ENCODE results near the gene RTL9. TPM values are rescaled to one million over a fixed set of nuclear protein-coding genes. Genes with fewer than 3 reads are reported as not detected.
A peak's percentile ranks its signal among the peaks of the same experiment; 100 is the strongest.

RTL9 gene
- total and polyA plus RNA-seq, 9 of the 15 experiments (the other 6 are each of a cell fraction or from before 2014, with no cell fraction given): 0.04 to 0.35 (median 0.13) TPM; not detected in 1

GRCh38 chrX:110311437-110312230, 47.0 kb upstream of the RTL9 start:
- POLR2A ChIA-PET: no interaction called here
- Histone ChIP-seq H3K9me1 (ENCODE audit: control insufficient read depth, insufficient read depth, low read length) (no peaks in the 10 kb centered on the region), H3K79me2 (ENCODE audit: control insufficient read depth, insufficient read depth, low read length) (peaks cover 98% of the 10 kb centered on the region), H3K4me1 (replicated peaks in 1 of 2; ENCODE audit: control insufficient read depth in 2 of 2, insufficient read depth in 2 of 2, low read length in 2 of 2) (peaks cover 8 to 31% of the 10 kb centered on the region in 2 experiments; a peak in 3 of 5 replicates), H4K20me1 (replicated peaks; ENCODE audit: control insufficient read depth, insufficient read depth, low read length) (peaks cover 17% of the 10 kb centered on the region), H2AFZ (ENCODE audit: low read depth, low read length) (no peak overlapping the region), H3K9ac (ENCODE audit: insufficient read depth in 1 of 2, low read depth in 2 of 2, low read length in 2 of 2) (no peak overlapping the region), H3K27ac (ENCODE audit: extremely low read depth, low read depth, low read length) (no peak overlapping the region), H3K36me3 (ENCODE audit: control insufficient read depth, insufficient read depth, low read length) (peaks cover 2% of the 10 kb centered on the region; the same call in 2 of the 3 replicates), H3K27me3 (ENCODE audit: control insufficient read depth in 2 of 2, insufficient read depth in 2 of 2, low read length in 2 of 2) (no peaks in the 10 kb centered on the region), H3K4me3 (no peak overlapping the region), H3K9me3 (replicated peaks; ENCODE audit: control insufficient read depth, insufficient read depth, low read depth, low read length) (no peaks in the 10 kb centered on the region), H3K4me2 (ENCODE audit: insufficient read depth, low read length) (no peak overlapping the region)
- in situ Hi-C loops (cut with MboI) (no loop called here), intact Hi-C loops (cut with micrococcal nuclease) (no loop called here)
- ATAC-seq (no peak), FAIRE-seq (no peak), DNase-seq (ENCODE audit: extremely low read depth in 1 of 4, low spot score in 3 of 4) (no peak)
- TF ChIP-seq NBN (IDR thresholded peaks at IDR 0.05; ENCODE audit: low read depth) (no peak), KLF16 (IDR thresholded peaks at IDR 0.05) (no peak), HNRNPLL (IDR thresholded peaks at IDR 0.05; ENCODE audit: low read depth, low read length, poor library complexity, severe bottlenecking) (no peak)
- BruUV-seq (replicated peaks): no TSS peak
- 93% methylated on average over 1 of the region's 1 CpG for WGBS (ENCODE audit: insufficient coverage, low coverage, missing lambda C conversion rate)
- CTCF ChIA-PET (ENCODE audit: low intra/inter-chr PET ratio): no interaction called here

- H3K4me1 ChIP-seq (replicated peaks in 1 of 2; ENCODE audit: control insufficient read depth in 2 of 2, insufficient read depth in 2 of 2, low read length in 2 of 2): peaks cover 9 to 33% of the 10 kb centered on the region in 2 experiments; a peak in 3 of 5 replicates
- peaks cover 2% of the 10 kb centered on the region; the same call in 1 of the 3 replicates for H3K36me3 ChIP-seq (ENCODE audit: control insufficient read depth, insufficient read depth, low read length)
- peak overlapping the region in 1 of 2 experiments; percentile 86; a peak in 2 of 4 replicates for H3K9ac ChIP-seq (ENCODE audit: insufficient read depth in 1 of 2, low read depth in 2 of 2, low read length in 2 of 2)
- intact Hi-C loops (cut with micrococcal nuclease): loop anchor here (5.0 kb wide), 2 partner anchors 88 to 138 kb away; no protein-coding TSS in a partner anchor
- ChIA-PET CTCF (ENCODE audit: low intra/inter-chr PET ratio) (no interaction called here), POLR2A (interaction anchor here (0.6 to 3.4 kb wide), 2 partner anchors 9 to 50 kb away, joined by 3 to 26 read pairs; no protein-coding TSS in a partner anchor)
- peak in 1 of 4 experiments; percentile 34 for DNase-seq (ENCODE audit: extremely low read depth in 1 of 4, low spot score in 3 of 4)
- H3K27me3 ChIP-seq (ENCODE audit: control insufficient read depth in 2 of 2, insufficient read depth in 2 of 2, low read length in 2 of 2): no peaks in the 10 kb centered on the region
- H3K9me1 ChIP-seq (ENCODE audit: control insufficient read depth, insufficient read depth, low read length): no peaks in the 10 kb centered on the region
- BruUV-seq (replicated peaks): no TSS peak
- H3K9me3 ChIP-seq (replicated peaks; ENCODE audit: control insufficient read depth, insufficient read depth, low read depth, low read length): no peaks in the 10 kb centered on the region
- H4K20me1 ChIP-seq (replicated peaks; ENCODE audit: control insufficient read depth, insufficient read depth, low read length): peaks cover 17% of the 10 kb centered on the region
- H3K79me2 ChIP-seq (ENCODE audit: control insufficient read depth, insufficient read depth, low read length): peaks cover 79% of the 10 kb centered on the region
- no peak overlapping the region for H2AFZ ChIP-seq (ENCODE audit: low read depth, low read length)
- peak overlapping the region; percentile 95 for H3K4me3 ChIP-seq
- H3K27ac ChIP-seq (ENCODE audit: extremely low read depth, low read depth, low read length): no peak overlapping the region; the same call in 2 of the 3 replicates
- peak; percentile 58 for FAIRE-seq
- in situ Hi-C loops (cut with MboI): no loop called here
- peak; percentile 13; the same call in 2 of the 3 replicates for ATAC-seq
- peak overlapping the region; percentile 92 for H3K4me2 ChIP-seq (ENCODE audit: insufficient read depth, low read length)
- 9% methylated on average over 1 of the region's 1 CpG for WGBS (ENCODE audit: insufficient coverage, low coverage, missing lambda C conversion rate)
- no peak for TF ChIP-seq PHF20 (IDR thresholded peaks at IDR 0.05; ENCODE audit: partially characterized antibody)
- no peak for TF ChIP-seq SNIP1 (IDR thresholded peaks at IDR 0.05; ENCODE audit: low read depth)
- TF ChIP-seq ZNF384 (IDR thresholded peaks at IDR 0.05; ENCODE audit: low read depth, low read length): no peak
- TF ChIP-seq ZNF395 (CRISPR knock-in tag; IDR thresholded peaks at IDR 0.05): no peak
- TF ChIP-seq ZNF41 (CRISPR knock-in tag; conservative IDR thresholded peaks at IDR 0.05): no peak
- no peak for TF ChIP-seq ZNF24 (IDR thresholded peaks at IDR 0.05)
- no peak for TF ChIP-seq ARID3A (IDR thresholded peaks at IDR 0.05; ENCODE audit: borderline replicate concordance, low read depth, low read length)
- TF ChIP-seq ZNF232 (CRISPR knock-in tag; IDR thresholded peaks at IDR 0.05): no peak
- TF ChIP-seq ZNF282 (CRISPR knock-in tag; IDR thresholded peaks at IDR 0.05): no peak
- no peak for TF ChIP-seq TCF3 (CRISPR knock-in tag; IDR thresholded peaks at IDR 0.05)
These were observed 43.1 kb upstream of the RTL9 start for GRCh38 chrX:110315551-110315950.

Measured in K562 (cell line).